ENCODE results near the gene MYRFL.
"Not testable (repeated sequence)": the region's sequence is repeated elsewhere in the genome, so short reads cannot be mapped to it uniquely, and the experiment has no call there.

The MYRFL gene

DNA sequence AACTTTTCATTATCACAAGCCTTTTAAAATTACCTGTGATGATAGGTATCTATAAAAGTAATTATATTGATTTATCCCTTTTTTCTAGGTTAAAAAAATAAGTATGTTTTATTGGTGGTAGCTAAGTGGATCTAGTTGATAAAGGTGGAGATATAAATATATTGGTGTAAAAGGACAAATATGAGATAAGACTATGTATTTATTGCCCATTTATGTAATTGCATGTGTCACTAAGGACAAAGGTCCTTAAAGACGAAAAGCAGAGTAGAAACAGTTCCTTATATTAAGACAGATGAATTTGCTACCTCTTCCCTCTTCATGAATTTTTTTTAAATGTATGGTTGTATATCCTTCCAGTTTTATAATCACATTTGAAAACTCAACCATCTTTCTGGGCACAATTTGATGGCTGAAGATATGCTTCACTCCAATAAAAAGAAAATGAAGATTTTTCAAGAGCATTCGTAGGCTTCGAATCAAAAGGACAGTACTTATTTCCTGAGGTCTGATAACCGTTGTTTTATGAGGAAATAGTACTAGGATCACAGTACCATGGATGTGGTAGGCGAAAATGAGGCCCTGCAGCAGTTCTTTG, at the start of gene MYRFL:
TSS of gene MYRFL (plus strand) at position 262 of the 595 bp plus-strand sequence. CDS start at position 553, 291 bp downstream.
- DNase-seq = no peak

- DNase-seq = no peak
Measured at GRCh38 chr12:69779928-69780327, 45.1 kb upstream of the MYRFL start.

DNA sequence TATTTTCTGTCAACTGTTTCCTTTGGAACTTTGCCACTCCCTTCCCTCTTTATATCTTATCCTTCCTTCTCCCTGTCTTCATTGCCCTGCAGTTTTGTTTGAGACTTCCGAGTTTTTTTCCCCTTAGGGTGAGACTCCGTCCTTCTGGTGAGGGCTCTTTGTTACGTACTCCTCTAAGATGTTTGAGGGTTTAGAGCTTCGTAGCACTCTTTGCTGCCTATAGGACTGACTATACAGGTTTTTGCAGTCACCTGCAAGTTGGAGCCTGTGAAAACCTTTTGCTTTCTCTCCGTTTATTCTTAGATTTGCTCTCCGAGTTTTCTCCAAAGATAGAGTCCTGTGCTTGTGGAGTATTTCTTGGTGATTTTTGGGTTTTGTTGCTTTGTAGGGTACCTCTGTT, 41.7 kb upstream of the MYRFL start:
- DNase-seq = no peak

GRCh38 chr12:69789351-69789750, 35.7 kb upstream of the MYRFL start:
- DNase-seq = no peak

GRCh38 chr12:69792533-69792932, 32.5 kb upstream of the MYRFL start:
- no peak for DNase-seq

DNA sequence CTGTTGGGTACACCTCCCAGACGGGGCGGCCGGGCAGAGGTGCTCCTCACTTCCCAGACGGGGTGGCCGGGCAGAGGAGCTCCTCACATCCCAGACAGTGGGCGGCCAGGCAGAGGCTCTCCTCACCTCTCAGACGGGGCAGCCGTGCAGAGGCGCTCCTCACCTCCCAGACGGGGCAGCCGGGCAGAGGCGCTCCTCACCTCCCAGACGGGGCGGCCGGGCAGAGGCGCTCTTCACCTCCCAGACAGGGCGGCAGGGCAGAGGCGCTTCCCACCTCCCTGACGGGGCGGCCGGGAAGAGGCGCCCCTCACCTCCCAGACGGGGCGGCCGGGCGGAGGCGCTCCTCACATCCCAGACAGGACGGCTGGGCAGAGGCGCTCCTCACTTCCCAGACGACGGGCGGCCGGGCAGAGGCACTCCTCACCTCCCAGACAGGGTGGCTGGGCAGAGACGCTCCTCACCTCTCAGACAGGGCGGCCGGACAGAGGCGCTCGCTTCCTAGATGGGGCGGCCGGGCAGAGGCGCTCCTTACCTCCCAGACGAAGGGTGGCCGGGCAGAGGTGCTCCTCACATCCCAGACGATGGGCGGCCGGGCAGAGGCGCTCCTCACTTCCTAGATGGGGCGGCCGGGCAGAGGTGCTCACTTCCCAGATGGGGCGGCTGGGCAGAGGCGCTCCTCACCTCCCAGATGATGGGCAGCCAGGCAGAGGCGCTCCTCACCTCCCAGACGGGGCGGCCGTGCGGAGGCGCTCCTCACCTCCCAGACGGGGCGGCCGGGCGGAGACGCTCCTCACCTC, 17.7 kb upstream of the MYRFL start:
- DNase-seq = not testable (repeated sequence)

- no peak for DNase-seq
Measured at GRCh38 chr12:69810870-69811498, 14.0 kb upstream of the MYRFL start.

DNA sequence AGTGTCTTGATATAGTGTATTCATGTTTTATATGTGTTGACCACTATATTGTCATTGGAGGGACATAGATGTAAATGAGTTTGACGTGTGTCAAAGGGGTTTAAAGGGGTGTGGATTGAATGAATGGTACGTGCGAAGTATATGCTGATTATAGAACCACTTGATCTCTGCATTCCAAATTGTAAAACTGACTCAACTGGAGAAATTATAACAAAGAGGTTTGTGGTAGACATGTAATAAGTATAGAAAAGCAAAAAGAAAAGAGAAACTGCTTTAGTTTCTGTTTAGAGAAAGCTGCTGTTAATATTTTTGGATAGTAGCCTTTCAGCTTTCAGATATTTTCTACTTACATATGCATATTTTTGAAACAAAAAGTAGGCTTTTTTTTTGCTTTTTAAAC, 8.9 kb upstream of the MYRFL start:
- DNase-seq = no peak

DNA sequence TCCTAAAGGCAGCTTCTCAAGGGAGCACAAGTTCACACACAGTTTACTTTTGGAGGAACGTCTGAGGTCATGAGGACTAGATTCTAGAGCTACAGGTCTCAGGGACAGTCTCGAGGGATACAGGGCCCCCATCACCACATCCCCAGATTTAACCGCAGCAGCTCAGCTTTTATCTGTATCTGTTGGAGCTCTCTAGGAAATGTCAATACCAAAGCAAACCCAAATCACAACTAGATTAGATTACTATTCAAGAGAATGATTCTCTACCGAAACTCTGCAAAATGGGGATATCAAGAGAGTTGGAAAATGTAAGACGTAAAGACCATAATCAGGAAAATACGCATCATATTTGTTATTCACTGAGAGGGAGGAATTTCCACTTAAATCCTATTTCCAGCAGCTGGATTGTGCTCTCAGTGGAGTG, 4.0 kb upstream of the MYRFL start:
- DNase-seq = no peak

DNA sequence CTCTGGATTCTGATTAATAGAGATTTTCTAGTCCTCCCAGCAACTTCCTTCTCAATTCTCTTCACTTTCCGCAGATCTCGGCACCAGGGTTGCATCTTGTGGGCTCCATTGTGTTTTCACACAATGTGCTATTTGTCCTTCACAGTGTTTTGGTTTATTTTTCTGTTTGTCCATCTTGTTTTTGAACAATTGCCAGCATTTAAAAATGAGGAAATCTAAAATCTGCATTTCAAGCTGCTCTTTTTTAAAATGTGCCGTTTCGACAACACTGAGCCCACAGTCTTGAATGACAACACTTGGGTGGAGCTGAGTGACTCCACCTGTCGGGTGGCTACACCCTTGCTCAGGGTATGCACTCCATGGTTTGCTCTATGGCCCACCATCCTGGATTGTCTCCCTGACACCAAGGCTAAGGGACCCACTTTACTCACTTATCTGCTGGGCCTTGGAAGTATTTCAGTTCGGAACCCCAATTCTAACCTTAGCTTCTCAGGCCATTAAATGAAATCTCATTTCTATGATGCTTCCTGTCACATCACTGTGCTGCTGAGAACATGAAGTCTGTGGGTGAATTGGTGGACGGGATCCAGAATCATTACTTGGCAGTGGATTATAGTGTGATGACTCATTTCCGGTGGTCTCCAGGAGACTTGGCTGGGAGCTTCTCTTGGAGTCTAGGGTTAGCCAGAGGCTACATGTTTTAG, 3.4 kb upstream of the MYRFL start:
- peak; percentile 34 for DNase-seq

DNA sequence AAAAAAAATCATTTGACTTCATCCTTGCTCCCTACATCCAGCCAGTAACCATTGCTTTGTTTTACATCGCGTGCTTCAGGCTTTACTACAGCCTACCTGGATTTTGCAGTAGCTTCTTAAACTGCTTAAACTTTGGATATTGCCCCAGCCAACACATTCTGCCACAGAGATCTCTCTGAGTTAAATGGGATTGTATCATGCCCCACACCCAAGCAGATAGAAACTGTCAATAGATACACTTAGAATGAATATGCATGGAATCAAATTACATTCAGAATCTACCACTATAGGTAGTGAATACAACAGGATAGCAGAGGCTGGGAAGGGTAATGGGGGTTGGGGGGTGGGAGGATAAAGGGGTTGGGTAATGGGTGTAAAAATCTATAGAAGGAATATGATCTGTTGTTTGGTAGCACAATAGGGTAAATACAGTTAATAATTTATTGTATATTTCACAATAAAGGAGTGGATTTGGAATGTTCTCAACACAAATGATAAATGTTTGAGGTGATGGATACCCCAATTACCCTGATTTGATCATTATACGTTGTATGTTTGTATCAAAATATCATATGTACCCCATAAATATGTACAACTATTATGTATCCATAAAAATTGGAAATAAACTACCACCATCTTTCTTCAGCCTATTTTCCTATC, 2.7 kb upstream of the MYRFL start:
- no peak for DNase-seq

DNA sequence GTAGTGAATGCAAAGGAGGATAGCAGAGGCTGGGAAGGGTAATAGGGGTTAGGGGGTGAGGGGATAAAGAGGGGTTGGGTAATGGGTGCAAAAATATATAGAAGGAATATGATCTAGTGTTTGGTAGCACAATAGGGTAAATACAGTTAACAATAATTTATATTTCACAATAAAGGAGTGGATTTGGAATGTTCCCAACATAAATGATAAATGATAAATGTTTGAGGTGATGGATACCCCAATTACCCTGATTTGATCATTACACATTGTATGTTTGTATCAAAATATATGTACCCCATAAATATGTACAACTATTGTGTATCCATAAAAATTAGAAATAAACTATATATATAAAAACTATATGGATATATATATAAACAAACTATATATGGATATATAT, 999 bp upstream of the MYRFL start:
- no peak for DNase-seq

DNA sequence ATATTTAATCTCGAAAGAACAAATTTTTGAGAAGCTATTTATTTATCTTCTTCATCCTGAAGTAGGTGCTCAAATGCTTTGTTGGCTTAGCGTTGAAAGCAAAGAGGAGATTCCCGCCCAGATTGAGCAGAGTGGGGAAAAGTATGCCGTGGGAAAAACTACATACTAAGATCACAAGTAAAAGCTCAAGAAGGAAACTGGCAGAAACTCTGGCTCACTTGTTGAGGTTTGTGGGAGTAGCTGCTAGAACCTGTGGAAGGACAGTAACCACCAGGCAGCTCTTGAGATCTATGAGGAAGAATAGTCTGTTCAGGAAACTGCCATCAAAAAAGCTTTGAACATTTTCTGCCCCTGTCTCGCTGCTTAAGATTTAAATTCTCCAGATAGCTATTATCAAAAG, 3.9 kb downstream of the MYRFL start:
- no peak for DNase-seq

- DNase-seq = no peak
Measured at GRCh38 chr12:69833696-69834095, 8.7 kb downstream of the MYRFL start.

- DNase-seq = no peak
Measured at GRCh38 chr12:69834147-69834546, 9.1 kb downstream of the MYRFL start.

DNA sequence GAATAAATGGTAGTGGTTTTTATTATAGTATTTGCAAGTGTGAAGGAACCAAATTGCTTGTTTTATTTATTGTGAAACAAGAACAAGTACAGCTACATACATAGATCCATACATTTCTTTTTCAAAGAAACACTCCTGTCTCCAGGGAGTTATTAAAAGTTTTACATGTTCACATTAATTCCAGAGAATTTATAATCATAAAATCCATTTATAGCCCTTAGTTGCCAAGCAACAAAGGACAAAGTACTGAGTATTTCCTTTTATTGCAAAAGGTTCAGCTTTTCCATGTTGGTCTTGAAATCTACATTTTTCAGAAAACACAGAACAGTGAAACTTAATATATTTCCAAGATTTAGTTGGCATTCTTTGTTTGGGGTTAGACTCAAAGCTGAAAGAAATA, 9.5 kb downstream of the MYRFL start:
- no peak for DNase-seq

- no peak for DNase-seq
Measured at GRCh38 chr12:69835081-69835480, 10.1 kb downstream of the MYRFL start.

DNA sequence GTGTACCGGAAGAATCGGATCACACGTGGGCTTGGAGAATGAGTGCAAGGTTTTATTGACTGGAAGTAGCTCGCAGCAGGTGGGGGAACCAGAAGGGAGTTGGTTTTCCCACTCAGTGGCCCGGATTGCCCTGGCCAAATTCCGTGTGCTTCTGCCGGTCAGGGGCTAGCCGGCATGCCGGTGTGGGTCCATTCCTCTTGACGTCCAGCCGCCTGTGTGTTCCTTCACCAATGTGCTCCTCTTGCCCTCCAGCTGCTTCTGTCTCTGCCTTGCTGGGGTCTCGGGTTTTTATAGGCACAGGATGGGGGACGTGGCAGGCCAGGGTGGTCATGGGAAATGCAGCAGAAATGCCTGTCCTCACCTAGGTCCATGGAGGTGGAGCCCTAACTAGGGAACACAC, 11.0 kb downstream of the MYRFL start:
- no peak for DNase-seq

DNA sequence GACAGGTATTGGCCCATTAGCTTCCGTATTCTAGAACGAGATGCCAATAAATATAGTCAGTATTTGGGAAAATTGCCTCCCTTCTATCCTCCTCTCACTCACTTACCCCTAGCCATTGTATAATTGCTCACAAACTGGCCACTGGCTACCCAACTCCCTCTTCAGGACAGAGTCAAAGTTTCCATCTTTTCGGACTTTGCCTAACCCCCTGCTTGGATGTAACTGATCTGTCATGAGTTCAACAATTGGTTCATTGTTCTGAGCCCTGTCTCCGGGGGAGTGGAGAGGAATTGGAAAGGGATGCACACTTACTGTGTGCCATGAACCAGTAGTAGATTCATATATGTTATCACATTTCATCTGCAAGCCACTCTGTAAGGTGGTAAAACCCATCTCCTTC, 12.2 kb downstream of the MYRFL start:
- DNase-seq = no peak

GRCh38 chr12:69837657-69838415, 12.8 kb downstream of the MYRFL start:
- no peak for DNase-seq

DNA sequence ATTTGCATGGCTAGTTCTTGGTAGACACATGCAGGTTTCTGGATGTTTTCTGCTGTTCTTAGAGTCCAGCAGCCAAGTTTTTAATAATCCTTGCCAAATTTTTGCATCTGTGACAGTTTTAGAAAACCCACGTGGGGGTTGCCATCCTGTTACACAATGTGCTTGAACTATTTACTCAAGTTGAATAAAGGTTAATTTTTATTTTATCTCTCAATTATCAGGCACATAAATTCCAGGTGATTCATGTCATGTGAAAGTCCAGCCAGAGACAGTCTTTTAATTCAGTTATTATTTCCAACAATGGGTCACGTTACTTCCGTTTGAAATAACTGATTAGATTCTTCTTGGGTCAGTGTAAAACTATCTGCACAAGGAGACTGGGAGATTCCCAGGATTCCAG, 15.7 kb downstream of the MYRFL start:
- no peak for DNase-seq

DNA sequence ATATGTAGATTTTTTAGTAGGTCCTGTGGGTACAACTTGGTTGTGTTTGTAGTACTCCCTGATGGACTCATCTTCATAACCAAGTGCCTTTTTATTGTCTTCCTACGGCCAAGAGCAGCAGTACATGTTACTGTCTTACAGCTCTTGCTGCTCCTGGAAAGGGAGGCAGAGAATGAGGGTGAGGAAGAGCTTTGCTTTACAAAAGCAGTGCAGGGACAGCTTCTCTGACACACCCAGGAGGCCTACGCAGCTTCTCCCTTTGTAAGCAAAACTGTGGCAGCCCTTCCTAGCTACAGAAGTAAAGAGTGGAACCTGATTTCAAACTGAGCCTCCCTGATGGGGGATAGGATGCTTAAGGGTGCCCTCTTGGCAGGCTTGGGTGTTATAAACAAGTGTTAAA, 18.6 kb downstream of the MYRFL start:
- no peak for DNase-seq

Data from NCI-H345 (cell line).